Measurements from ENCODE around the gene ATP8A2.

- TF ChIP-seq, protein P1, sequence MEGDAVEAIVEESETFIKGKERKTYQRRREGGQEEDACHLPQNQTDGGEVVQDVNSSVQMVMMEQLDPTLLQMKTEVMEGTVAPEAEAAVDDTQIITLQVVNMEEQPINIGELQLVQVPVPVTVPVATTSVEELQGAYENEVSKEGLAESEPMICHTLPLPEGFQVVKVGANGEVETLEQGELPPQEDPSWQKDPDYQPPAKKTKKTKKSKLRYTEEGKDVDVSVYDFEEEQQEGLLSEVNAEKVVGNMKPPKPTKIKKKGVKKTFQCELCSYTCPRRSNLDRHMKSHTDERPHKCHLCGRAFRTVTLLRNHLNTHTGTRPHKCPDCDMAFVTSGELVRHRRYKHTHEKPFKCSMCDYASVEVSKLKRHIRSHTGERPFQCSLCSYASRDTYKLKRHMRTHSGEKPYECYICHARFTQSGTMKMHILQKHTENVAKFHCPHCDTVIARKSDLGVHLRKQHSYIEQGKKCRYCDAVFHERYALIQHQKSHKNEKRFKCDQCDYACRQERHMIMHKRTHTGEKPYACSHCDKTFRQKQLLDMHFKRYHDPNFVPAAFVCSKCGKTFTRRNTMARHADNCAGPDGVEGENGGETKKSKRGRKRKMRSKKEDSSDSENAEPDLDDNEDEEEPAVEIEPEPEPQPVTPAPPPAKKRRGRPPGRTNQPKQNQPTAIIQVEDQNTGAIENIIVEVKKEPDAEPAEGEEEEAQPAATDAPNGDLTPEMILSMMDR (IDR thresholded peaks at IDR 0.05 in 2 of 3, conservative IDR thresholded peaks at IDR 0.05 in 1 of 3; ENCODE audit: control insufficient read depth in 2 of 3, extremely low read depth in 1 of 3, insufficient read depth in 1 of 3, low read depth in 3 of 3, low read length in 3 of 3), result no peak
- TF ChIP-seq ZNF207 (IDR thresholded peaks at IDR 0.05; ENCODE audit: borderline replicate concordance), result no peak
- TF ChIP-seq EP300 (IDR thresholded peaks at IDR 0.05; ENCODE audit: borderline replicate concordance in 1 of 2, control insufficient read depth in 1 of 2, low read depth in 2 of 2, low read length in 2 of 2), result no peak
- no peak for TF ChIP-seq YY1 (IDR thresholded peaks at IDR 0.05; ENCODE audit: low read depth, low read length)
- TF ChIP-seq IKZF1 (conservative IDR thresholded peaks at IDR 0.05), result no peak
- TF ChIP-seq EZH2 (IDR thresholded peaks at IDR 0.05; ENCODE audit: borderline replicate concordance, control insufficient read depth, low read depth, low read length), result no peak
These were observed 444.5 kb downstream of the ATP8A2 start for GRCh38 chr13:25816239-25816638.

Data from GM12878 (cell line).